Measurements from ENCODE around the gene AKT1S1.
"Not testable (repeated sequence)": the region's sequence is repeated elsewhere in the genome, so short reads cannot be mapped to it uniquely, and the experiment has no call there.

Gene AKT1S1

DNA sequence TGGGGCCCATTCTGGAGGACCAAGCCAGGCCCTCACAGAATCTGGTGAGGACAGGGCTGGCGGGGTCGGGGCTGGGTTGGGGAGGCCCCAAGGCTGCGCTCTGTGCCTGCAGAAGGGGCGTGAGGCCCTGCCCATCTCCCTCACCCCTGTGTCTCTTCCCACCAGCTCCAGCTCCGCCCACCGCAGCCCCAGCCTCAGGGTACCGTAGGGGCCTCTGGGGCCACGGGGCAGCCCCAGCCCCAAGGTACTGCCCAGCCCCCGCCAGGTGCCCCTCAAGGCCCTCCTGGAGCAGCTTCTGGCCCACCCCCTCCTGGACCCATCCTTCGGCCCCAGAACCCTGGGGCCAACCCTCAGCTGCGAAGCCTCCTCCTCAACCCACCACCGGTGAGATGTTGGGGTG, 41.6 kb downstream of the AKT1S1 start:
- Histone ChIP-seq H3K36me3 (ENCODE audit: insufficient read depth, low read length) (peaks cover 86% of the 10 kb centered on the region), H3K9ac (ENCODE audit: low read depth, low read length) (no peak overlapping the region)

DNA sequence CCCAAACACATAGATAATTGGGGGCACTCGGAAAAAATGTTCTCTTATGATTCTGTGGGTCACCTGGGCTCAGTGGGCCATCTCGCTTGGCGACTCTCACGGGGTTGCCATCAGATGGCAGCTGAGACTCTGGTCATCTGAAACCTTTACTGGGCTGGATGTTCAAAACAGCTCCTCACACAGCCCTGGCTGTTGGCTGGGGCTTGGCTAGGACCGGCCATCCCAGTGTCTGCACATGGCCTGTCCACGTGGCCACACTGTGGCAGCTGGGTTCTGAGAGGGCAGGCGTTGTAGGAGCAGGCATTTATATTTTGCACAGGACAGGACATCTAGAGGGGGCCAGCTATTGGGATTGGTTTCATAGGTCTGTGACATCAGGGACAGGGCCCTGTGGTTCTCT, 43.6 kb downstream of the AKT1S1 start:
- H3K4me2 ChIP-seq (ENCODE audit: low read length): no peak overlapping the region
- H3K4me3 ChIP-seq (ENCODE audit: low read length): no peak overlapping the region
- H3K4me1 ChIP-seq (ENCODE audit: control insufficient read depth, insufficient read depth, low read length): peaks cover 14% of the 10 kb centered on the region
- no peak overlapping the region for H3K9ac ChIP-seq (ENCODE audit: low read depth, low read length)
- peaks cover 75% of the 10 kb centered on the region for H3K36me3 ChIP-seq (ENCODE audit: insufficient read depth, low read length)
- no peaks in the 10 kb centered on the region for H3K27me3 ChIP-seq (ENCODE audit: control insufficient read depth, insufficient read depth, low read length)
- no peaks in the 10 kb centered on the region for H3K9me3 ChIP-seq (replicated peaks; ENCODE audit: low read length)

More for the DNA sequence above, 41.6 kb downstream of the AKT1S1 start:
- Histone ChIP-seq H3K4me2 (ENCODE audit: low read length) (no peak overlapping the region), H3K4me3 (ENCODE audit: low read length) (no peak overlapping the region), H3K4me1 (ENCODE audit: control insufficient read depth, insufficient read depth, low read length) (peaks cover 14% of the 10 kb centered on the region), H3K9me3 (replicated peaks; ENCODE audit: low read length) (no peaks in the 10 kb centered on the region), H3K27me3 (ENCODE audit: control insufficient read depth, insufficient read depth, low read length) (no peaks in the 10 kb centered on the region)

DNA sequence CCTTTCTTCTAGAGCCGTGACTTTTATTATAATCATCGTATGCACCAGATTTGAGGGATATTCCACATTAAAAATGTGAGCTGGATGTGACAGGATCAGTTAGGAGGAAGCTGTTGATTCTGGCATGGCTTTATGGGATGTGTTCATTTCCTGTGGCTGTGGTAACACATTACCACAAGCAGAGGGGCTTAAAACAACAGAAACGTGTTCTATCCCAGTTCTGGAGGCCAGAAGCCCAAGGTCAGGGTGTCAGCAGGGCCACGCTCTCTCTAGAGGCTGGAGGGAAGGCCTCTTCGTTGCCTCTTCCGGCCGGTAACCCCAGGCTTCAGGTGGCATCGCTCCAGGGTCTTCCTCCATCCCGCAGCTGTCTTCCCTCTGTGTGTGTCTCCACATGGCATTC, 44.6 kb downstream of the AKT1S1 start:
- no peak overlapping the region for H3K4me3 ChIP-seq (ENCODE audit: low read length)

GRCh38 chr19:49831592-49831991, 45.6 kb downstream of the AKT1S1 start:
- Histone ChIP-seq H3K27me3 (ENCODE audit: control insufficient read depth, insufficient read depth, low read length) (no peaks in the 10 kb centered on the region), H3K4me2 (ENCODE audit: low read length) (no peak overlapping the region), H3K36me3 (ENCODE audit: insufficient read depth, low read length) (peaks cover 64% of the 10 kb centered on the region), H3K9ac (ENCODE audit: low read depth, low read length) (no peak overlapping the region), H3K4me3 (ENCODE audit: low read length) (no peak overlapping the region), H3K9me3 (replicated peaks; ENCODE audit: low read length) (no peaks in the 10 kb centered on the region), H3K4me1 (ENCODE audit: control insufficient read depth, insufficient read depth, low read length) (peaks cover 14% of the 10 kb centered on the region)

More for the DNA sequence above, 44.6 kb downstream of the AKT1S1 start:
- Histone ChIP-seq H3K36me3 (ENCODE audit: insufficient read depth, low read length) (peaks cover 67% of the 10 kb centered on the region), H3K4me2 (ENCODE audit: low read length) (no peak overlapping the region), H3K27me3 (ENCODE audit: control insufficient read depth, insufficient read depth, low read length) (no peaks in the 10 kb centered on the region), H3K4me1 (ENCODE audit: control insufficient read depth, insufficient read depth, low read length) (peaks cover 14% of the 10 kb centered on the region), H3K9me3 (replicated peaks; ENCODE audit: low read length) (no peaks in the 10 kb centered on the region), H3K9ac (ENCODE audit: low read depth, low read length) (no peak overlapping the region)

GRCh38 chr19:49830766-49831165, 46.4 kb downstream of the AKT1S1 start:
- no peak overlapping the region for H3K4me2 ChIP-seq (ENCODE audit: low read length)
- no peaks in the 10 kb centered on the region for H3K27me3 ChIP-seq (ENCODE audit: control insufficient read depth, insufficient read depth, low read length)
- H3K4me1 ChIP-seq (ENCODE audit: control insufficient read depth, insufficient read depth, low read length): peaks cover 14% of the 10 kb centered on the region
- peaks cover 58% of the 10 kb centered on the region for H3K36me3 ChIP-seq (ENCODE audit: insufficient read depth, low read length)
- H3K9me3 ChIP-seq (replicated peaks; ENCODE audit: low read length): no peaks in the 10 kb centered on the region
- H3K9ac ChIP-seq (ENCODE audit: low read depth, low read length): no peak overlapping the region
- H3K4me3 ChIP-seq (ENCODE audit: low read length): no peak overlapping the region

DNA sequence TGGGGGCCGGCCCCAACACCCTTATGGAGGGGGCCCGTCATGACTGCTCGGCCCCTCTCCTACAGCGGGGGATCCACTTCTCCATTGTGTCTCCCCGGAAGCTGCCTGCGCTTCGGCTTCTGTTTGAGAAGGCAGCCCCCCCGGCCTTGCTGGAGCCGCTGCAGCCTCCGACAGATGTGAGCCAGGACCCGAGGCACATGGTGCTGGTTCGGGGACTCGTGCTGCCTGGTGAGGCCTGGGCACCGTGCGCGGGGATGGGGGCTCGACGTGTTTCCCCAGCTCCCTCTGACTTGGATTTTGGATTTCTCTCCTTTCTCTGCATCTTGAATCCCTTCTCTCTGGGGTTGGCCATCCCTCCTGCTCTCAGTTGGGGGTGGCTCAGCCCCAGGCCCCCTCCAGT, 47.4 kb downstream of the AKT1S1 start:
- no peaks in the 10 kb centered on the region for H3K9me3 ChIP-seq (replicated peaks; ENCODE audit: low read length)
- peaks cover 14% of the 10 kb centered on the region for H3K4me1 ChIP-seq (ENCODE audit: control insufficient read depth, insufficient read depth, low read length)
- no peak overlapping the region for H3K4me2 ChIP-seq (ENCODE audit: low read length)
- no peak overlapping the region for H3K9ac ChIP-seq (ENCODE audit: low read depth, low read length)
- H3K36me3 ChIP-seq (ENCODE audit: insufficient read depth, low read length): peaks cover 56% of the 10 kb centered on the region
- no peaks in the 10 kb centered on the region for H3K27me3 ChIP-seq (ENCODE audit: control insufficient read depth, insufficient read depth, low read length)
- H3K4me3 ChIP-seq (ENCODE audit: low read length): no peak overlapping the region

DNA sequence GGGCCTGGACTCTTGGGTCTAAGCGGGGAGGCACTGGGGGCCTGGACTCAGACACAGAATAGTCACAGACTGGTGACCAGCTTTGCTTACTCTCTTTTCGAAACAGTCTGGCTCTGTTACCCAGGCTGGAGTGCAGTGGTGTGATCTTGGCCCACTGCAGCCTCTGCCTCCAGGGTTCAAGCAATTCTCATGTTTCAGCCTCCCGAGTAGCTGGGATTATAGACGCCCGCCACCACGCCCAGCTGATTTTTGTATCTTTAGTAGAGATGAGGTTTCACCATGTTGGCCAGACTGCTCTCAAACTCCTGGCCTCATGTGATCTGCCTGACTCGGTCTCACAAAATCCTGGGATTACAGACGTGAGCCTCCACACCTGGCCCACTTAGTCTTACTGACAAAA, 48.0 kb downstream of the AKT1S1 start:
- no peaks in the 10 kb centered on the region for H3K9me3 ChIP-seq (replicated peaks; ENCODE audit: low read length)
- H3K27me3 ChIP-seq (ENCODE audit: control insufficient read depth, insufficient read depth, low read length): no peaks in the 10 kb centered on the region
- H3K4me2 ChIP-seq (ENCODE audit: low read length): no peak overlapping the region
- H3K36me3 ChIP-seq (ENCODE audit: insufficient read depth, low read length): peaks cover 53% of the 10 kb centered on the region
- H3K4me1 ChIP-seq (ENCODE audit: control insufficient read depth, insufficient read depth, low read length): peaks cover 14% of the 10 kb centered on the region
- H3K4me3 ChIP-seq (ENCODE audit: low read length): no peak overlapping the region
- no peak overlapping the region for H3K9ac ChIP-seq (ENCODE audit: low read depth, low read length)

- Histone ChIP-seq H3K4me1 (ENCODE audit: control insufficient read depth, insufficient read depth, low read length) (peaks cover 6% of the 10 kb centered on the region), H3K4me3 (ENCODE audit: low read length) (no peak overlapping the region), H3K36me3 (ENCODE audit: insufficient read depth, low read length) (peaks cover 49% of the 10 kb centered on the region), H3K9me3 (replicated peaks; ENCODE audit: low read length) (no peaks in the 10 kb centered on the region), H3K4me2 (ENCODE audit: low read length) (no peak overlapping the region), H3K9ac (ENCODE audit: low read depth, low read length) (no peak overlapping the region), H3K27me3 (ENCODE audit: control insufficient read depth, insufficient read depth, low read length) (no peaks in the 10 kb centered on the region)
Measured at GRCh38 chr19:49827034-49827433, 50.1 kb downstream of the AKT1S1 start.

- Histone ChIP-seq H3K9ac (ENCODE audit: low read depth, low read length) (no peak overlapping the region), H3K4me3 (ENCODE audit: low read length) (no peak overlapping the region), H3K4me2 (ENCODE audit: low read length) (no peak overlapping the region), H3K4me1 (ENCODE audit: control insufficient read depth, insufficient read depth, low read length) (peaks cover under 1% of the 10 kb centered on the region), H3K36me3 (ENCODE audit: insufficient read depth, low read length) (peaks cover 36% of the 10 kb centered on the region), H3K9me3 (replicated peaks; ENCODE audit: low read length) (no peaks in the 10 kb centered on the region), H3K27me3 (ENCODE audit: control insufficient read depth, insufficient read depth, low read length) (no peaks in the 10 kb centered on the region)
Measured at GRCh38 chr19:49824662-49825061, 52.5 kb downstream of the AKT1S1 start.

DNA sequence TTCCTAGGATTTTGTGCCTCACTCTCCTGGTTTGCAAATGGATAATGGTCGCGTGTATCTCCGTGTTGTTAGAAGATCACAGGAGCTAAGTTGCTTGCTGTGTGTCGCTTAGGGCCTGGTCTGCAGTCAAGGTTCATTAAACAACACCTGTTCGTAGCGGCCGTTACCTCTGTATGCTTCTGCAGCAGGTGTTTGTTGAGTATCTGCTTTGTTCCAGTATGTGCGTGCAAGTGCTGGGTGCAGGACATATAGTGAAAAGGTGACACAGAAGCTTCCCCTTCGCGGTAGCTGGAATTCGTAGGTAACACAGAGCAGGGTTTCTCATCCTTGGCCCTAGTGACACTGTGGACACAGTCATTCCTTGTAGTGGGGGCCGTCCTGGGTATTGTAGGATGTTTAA, 53.7 kb downstream of the AKT1S1 start:
- no peak overlapping the region for H3K9ac ChIP-seq (ENCODE audit: low read depth, low read length)
- peaks cover 27% of the 10 kb centered on the region for H3K36me3 ChIP-seq (ENCODE audit: insufficient read depth, low read length)
- H3K4me3 ChIP-seq (ENCODE audit: low read length): no peak overlapping the region
- no peaks in the 10 kb centered on the region for H3K27me3 ChIP-seq (ENCODE audit: control insufficient read depth, insufficient read depth, low read length)
- peaks cover 9% of the 10 kb centered on the region for H3K4me1 ChIP-seq (ENCODE audit: control insufficient read depth, insufficient read depth, low read length)
- H3K4me2 ChIP-seq (ENCODE audit: low read length): no peak overlapping the region
- H3K9me3 ChIP-seq (replicated peaks; ENCODE audit: low read length): no peaks in the 10 kb centered on the region

DNA sequence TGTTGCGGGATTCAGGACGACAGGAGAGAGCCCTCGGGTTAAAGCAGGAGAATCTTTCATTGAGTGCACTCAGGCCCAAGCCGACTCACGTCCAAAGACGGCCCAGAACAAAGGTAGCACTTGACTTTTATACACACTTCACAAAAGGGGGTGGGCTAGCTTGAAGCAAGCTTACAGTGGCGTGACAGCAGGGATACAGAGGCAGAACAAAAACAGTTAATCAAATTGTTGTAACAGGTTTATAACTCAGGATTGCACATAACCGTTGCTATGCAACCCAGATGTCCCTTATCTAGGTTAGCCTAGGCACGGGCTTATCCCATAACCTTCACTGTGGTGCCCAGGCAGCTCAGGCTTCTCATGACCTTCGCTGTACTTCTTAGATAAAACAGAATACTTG, 57.0 kb downstream of the AKT1S1 start:
- Histone ChIP-seq H3K9me3 (replicated peaks; ENCODE audit: low read length) (no peaks in the 10 kb centered on the region), H3K36me3 (ENCODE audit: insufficient read depth, low read length) (peaks cover 19% of the 10 kb centered on the region), H3K9ac (ENCODE audit: low read depth, low read length) (no peak overlapping the region), H3K4me2 (ENCODE audit: low read length) (no peak overlapping the region), H3K4me3 (ENCODE audit: low read length) (no peak overlapping the region), H3K27me3 (ENCODE audit: control insufficient read depth, insufficient read depth, low read length) (no peaks in the 10 kb centered on the region), H3K4me1 (ENCODE audit: control insufficient read depth, insufficient read depth, low read length) (peaks cover 9% of the 10 kb centered on the region)

GRCh38 chr19:49819452-49820115, 57.6 kb downstream of the AKT1S1 start:
- Histone ChIP-seq H3K36me3 (ENCODE audit: insufficient read depth, low read length) (peaks cover 14% of the 10 kb centered on the region), H3K4me3 (ENCODE audit: low read length) (peak overlapping the region; percentile 88), H3K4me2 (ENCODE audit: low read length) (peak overlapping the region; percentile 82), H3K4me1 (ENCODE audit: control insufficient read depth, insufficient read depth, low read length) (peaks cover 11% of the 10 kb centered on the region), H3K9ac (ENCODE audit: low read depth, low read length) (peak overlapping the region; percentile 93)
- H3K27me3 ChIP-seq (ENCODE audit: control insufficient read depth, insufficient read depth, low read length); H3K9me3 ChIP-seq (replicated peaks; ENCODE audit: low read length): not testable (repeated sequence)
